Effector memory CD4-positive, alpha-beta T cell (primary cell): ENCODE results near the gene KLK15.
"Not testable (repeated sequence)": the region's sequence is repeated elsewhere in the genome, so short reads cannot be mapped to it uniquely, and the experiment has no call there.

Experiments used
- DNase-seq, 3 donors: peaks; one replicate each; pipeline ENCODE4 v3.0.0-alpha.2; 2020
- H3K27ac ChIP-seq: 2 replicates; pipeline ENCODE4 v1.7.0; 2013; ENCODE audit warnings: mild to moderate bottlenecking, low read length, moderate library complexity; ENCODE audit not compliant: insufficient read depth, poor library complexity, severe bottlenecking
- H3K27me3 ChIP-seq: replicated peaks from 2 replicates; pipeline ENCODE4 v1.7.0; 2013; ENCODE audit warnings: mild to moderate bottlenecking, low read length; ENCODE audit not compliant: insufficient read depth, control insufficient read depth, poor library complexity, severe bottlenecking
- H3K36me3 ChIP-seq: 2 replicates; pipeline ENCODE4 v1.7.0; 2013; ENCODE audit warnings: mild to moderate bottlenecking, low read length, moderate library complexity; ENCODE audit not compliant: control insufficient read depth, insufficient read depth
- H3K4me1 ChIP-seq: 2 replicates; pipeline ENCODE4 v1.7.0; 2013; ENCODE audit warnings: low read length, mild to moderate bottlenecking; ENCODE audit not compliant: control insufficient read depth, insufficient read depth, poor library complexity, severe bottlenecking
- H3K4me3 ChIP-seq: 2 replicates; pipeline ENCODE4 v1.7.0; 2013; ENCODE audit warnings: low read length, low read depth, mild to moderate bottlenecking; ENCODE audit not compliant: insufficient read depth, poor library complexity, severe bottlenecking
- H3K9me3 ChIP-seq: 2 replicates; pipeline ENCODE4 v1.7.0; 2013; ENCODE audit warnings: mild to moderate bottlenecking, low read length, moderate library complexity; ENCODE audit not compliant: control insufficient read depth

The KLK15 gene

DNA sequence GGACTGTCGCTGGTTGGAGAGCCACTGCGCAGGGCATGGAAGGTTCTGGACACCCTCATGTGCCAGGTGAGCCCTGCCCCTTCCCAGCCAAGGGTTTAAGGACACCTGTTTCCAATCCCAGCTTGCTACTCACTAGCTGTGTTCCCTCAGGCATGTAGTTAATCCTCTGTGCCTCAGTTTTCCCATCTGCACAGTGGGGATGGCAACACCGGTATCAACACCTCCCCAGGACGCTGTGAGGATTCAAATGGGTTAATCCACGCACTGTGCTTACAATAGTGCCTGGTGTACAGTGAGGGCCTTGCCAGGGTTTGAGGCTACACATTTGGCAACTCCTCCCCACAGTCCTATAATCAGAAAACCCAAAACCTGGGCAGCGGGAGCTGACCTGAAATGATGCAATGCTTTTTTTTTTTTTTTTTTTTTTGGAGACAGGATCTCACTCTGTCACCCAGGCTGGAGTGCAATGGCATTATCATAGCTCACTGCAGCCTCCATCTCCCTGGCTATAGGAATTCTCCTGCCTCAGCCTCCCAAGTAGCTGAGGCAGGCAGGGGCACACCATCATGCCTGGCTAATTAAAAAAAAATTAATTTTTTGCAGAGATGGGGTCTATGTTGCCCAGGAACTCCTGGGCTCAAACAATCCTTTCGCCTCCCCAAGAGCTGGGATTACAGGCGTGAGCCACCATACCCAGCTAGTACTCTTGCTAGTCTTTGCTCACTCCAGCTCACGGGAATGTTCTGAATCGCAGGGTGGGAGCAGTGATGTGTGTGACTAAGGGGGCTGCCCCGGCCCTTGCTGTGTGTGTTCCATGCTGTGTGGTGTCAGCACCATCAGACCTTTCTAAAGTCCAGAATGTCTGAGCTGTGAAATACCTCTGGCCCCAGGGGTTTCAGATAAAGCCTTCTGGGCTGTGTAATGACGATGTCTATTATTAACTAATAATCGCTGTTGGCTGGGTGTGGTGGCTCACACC is 40.8 kb downstream of the KLK15 start:
- Histone ChIP-seq H3K4me3 (no peak overlapping the region), H3K36me3 (peaks cover 3% of the 10 kb centered on the region), H3K9me3 (no peaks in the 10 kb centered on the region), H3K4me1 (no peaks in the 10 kb centered on the region), H3K27me3 (no peaks in the 10 kb centered on the region), H3K27ac (no peak overlapping the region)
- DNase-seq: no peak

DNA sequence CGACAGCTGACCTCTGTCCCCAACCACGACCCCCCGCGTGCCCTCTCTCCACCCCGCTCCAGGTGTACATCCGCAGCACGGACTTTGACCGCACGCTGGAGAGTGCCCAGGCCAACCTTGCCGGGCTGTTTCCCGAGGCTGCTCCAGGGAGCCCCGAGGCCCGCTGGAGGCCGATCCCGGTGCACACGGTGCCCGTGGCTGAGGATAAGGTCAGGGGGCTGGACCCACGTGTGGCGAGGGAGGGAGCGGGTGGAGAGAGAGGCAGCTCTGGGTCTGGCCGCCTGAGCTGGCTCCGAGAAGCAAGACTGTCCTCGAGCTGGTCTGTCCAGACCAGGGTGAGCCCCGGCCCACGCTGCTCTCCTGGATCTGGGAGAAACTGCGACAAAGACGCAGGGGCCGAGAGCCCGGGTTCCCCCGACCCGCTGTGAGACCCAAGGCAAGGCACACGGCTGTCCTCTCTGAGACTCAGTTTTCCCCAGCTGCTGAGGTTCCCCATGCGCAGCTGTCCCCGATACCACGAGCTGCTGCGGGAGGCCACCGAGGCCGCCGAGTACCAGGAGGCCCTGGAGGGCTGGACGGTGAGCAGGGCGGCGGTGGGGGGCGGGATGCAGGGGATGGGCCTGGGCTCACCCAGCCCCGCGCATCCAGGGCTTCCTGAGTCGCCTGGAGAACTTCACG is 41.6 kb downstream of the KLK15 start:
- H3K36me3 ChIP-seq: no peaks in the 10 kb centered on the region
- no peak overlapping the region for H3K27ac ChIP-seq
- H3K9me3 ChIP-seq: no peaks in the 10 kb centered on the region
- no peak for DNase-seq
- no peaks in the 10 kb centered on the region for H3K27me3 ChIP-seq
- no peak overlapping the region for H3K4me3 ChIP-seq
- H3K4me1 ChIP-seq: no peaks in the 10 kb centered on the region

DNA sequence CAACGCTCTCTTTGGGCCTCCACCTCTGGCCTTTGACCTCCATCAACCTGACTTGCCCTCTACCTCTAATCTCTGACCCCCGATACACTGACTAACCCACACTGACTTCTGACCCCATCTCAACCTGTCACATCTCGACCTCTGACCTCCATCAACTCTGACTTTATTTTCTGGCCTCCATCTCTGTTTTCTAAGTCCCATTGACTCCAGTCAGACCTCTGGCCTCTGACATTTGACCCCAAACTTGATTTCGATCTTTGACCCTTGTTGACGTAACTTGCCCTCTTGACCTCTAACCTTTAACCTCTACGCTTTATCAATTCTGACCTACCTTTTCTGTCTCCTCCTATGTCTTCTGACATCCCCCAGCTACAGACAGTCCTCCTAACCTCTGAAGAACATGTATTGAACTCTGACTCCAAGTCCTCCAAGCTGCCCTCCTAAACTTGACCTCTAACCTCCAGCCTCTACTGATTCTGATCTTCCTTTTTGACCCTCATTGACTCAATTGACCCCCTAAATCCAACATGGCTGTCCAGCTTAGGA is 42.4 kb downstream of the KLK15 start:
- Histone ChIP-seq H3K36me3 (no peaks in the 10 kb centered on the region), H3K27me3 (no peaks in the 10 kb centered on the region), H3K4me1 (no peaks in the 10 kb centered on the region), H3K27ac (no peak overlapping the region), H3K9me3 (no peaks in the 10 kb centered on the region), H3K4me3 (no peak overlapping the region)
- DNase-seq: no peak

DNA sequence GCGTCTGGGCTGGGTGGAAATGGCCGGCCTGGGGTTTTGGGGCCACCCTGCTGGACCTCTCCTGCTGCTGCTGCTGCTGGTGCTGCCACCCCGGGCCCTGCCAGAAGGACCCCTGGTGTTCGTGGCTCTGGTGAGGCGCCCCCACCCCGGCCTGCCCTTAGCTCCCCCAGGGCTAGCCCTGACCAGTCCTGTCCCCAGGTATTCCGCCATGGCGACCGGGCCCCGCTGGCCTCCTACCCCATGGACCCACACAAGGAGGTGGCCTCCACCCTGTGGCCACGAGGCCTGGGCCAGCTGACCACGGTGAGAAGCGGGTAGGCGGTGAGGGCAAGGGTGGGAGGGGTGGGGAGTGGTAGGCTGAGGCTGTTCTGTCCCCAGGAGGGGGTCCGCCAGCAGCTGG is 43.0 kb downstream of the KLK15 start, which contains the start of gene ACP4:
TSS of gene ACP4 (plus strand) at position 20 of the 400 bp plus-strand sequence. CDS start at position 20, 0 bp downstream.
- DNase-seq: no peak
- no peak within 1 kb of the TSS for H3K27ac ChIP-seq
- H3K4me1 ChIP-seq: no peaks in the 10 kb centered on the region
- H3K27me3 ChIP-seq: no peaks in the 10 kb centered on the region
- no peak within 1 kb of the TSS for H3K4me3 ChIP-seq
- no peaks in the 10 kb centered on the region for H3K9me3 ChIP-seq
- no peaks in the 10 kb centered on the region for H3K36me3 ChIP-seq

DNA sequence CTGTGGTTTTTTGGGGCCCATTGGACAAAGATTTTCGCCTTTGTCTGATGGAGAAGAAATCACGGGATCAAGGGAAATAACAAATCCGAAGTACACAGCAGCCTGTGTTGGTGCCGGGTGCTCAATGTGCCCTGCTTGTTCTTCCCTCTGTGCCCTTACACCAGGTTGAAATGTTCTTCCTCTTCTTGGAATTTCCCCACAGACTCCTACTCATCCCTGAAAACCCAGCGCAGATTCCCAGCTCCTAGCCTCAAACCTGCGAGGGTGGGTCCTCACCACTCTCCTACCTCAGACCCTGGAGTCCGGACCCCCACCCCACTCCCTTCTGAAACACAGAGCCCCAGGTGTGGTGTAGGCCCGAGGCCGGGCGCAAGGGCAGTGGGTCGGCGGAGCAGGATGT is 48.0 kb downstream of the KLK15 start:
- Histone ChIP-seq H3K4me3 (no peak overlapping the region), H3K27ac (no peak overlapping the region), H3K4me1 (no peaks in the 10 kb centered on the region), H3K9me3 (no peaks in the 10 kb centered on the region), H3K36me3 (no peaks in the 10 kb centered on the region), H3K27me3 (peaks cover 10% of the 10 kb centered on the region)
- DNase-seq: no peak

- H3K27me3 ChIP-seq: peaks cover 10% of the 10 kb centered on the region
Observed at GRCh38 chr19:50784710-50785109, 48.7 kb downstream of the KLK15 start.

DNA sequence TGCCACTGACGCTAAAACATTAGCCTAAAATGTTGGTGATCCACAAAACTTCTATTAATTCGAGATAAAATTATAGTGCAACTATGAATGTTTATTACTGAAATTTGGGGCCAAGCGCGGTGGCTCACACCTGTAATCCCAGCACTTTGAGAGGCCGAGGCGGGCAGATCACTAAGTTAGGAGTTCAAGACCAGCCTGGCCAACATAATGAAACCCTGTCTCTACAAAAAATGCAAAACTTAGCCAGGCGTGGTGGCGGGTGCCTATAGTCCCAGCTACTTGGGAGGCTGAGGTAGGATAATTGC is 49.6 kb downstream of the KLK15 start:
- not testable (repeated sequence) for H3K27ac ChIP-seq, H3K36me3 ChIP-seq

More at GRCh38 chr19:50784710-50785109, 48.7 kb downstream of the KLK15 start:
- H3K4me3 ChIP-seq: no peak overlapping the region
- no peak overlapping the region for H3K27ac ChIP-seq
- H3K36me3 ChIP-seq: no peaks in the 10 kb centered on the region
- H3K9me3 ChIP-seq: no peaks in the 10 kb centered on the region
- no peaks in the 10 kb centered on the region for H3K4me1 ChIP-seq
- DNase-seq: no peak

DNA sequence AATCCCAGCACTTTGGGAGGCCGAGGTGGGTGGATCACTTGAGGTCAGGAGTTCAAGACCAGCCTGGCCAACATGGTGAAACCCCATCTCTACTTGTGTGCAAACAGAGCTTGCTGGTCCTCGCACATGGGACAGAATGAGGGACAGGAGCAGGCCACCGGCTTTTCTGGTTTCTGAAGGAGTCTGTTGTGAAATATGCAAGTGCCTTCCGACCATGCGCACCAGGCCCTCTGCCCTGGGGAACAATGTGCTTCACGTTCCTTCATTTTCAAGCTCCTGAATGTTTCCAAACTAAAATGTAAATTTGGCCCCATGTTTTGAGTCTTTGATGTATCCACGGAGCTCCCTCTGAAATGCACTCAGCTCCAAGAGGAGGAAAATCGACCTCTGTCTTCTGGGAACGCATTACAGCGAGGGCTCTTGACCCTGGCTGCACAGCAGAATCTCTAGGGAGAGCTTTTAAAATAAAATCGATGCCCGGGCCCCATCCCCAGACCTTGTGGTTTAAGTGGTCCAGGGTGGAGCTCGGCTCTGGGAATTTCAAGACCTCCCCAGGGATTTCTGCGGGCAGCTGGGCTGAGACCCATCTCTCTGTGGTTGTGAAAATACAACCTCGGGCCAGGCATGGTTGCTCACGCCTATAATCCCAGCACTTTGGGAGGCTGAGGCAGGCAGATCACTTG is 52.5 kb downstream of the KLK15 start:
- H3K4me3 ChIP-seq: no peak overlapping the region
- H3K27me3 ChIP-seq: peaks cover 20% of the 10 kb centered on the region
- H3K9me3 ChIP-seq: no peaks in the 10 kb centered on the region
- no peak for DNase-seq
- no peaks in the 10 kb centered on the region for H3K4me1 ChIP-seq
- H3K27ac ChIP-seq: no peak overlapping the region
- no peaks in the 10 kb centered on the region for H3K36me3 ChIP-seq

More for the DNA sequence above, 49.6 kb downstream of the KLK15 start:
- not testable (repeated sequence) for H3K4me3 ChIP-seq, H3K4me1 ChIP-seq, DNase-seq, H3K9me3 ChIP-seq
- peaks cover 16% of the 10 kb centered on the region for H3K27me3 ChIP-seq

- Histone ChIP-seq H3K27me3 (peaks cover 23% of the 10 kb centered on the region), H3K27ac (no peak overlapping the region), H3K9me3 (no peaks in the 10 kb centered on the region), H3K4me3 (no peak overlapping the region), H3K36me3 (no peaks in the 10 kb centered on the region), H3K4me1 (no peaks in the 10 kb centered on the region)
- no peak for DNase-seq
Observed at GRCh38 chr19:50779504-50780457, 53.6 kb downstream of the KLK15 start.
